ENCODE measurements around the gene GGCT. TPM values are rescaled to one million over a fixed set of nuclear protein-coding genes. Genes with fewer than 3 reads are reported as not detected.

The GGCT gene
- total and polyA plus RNA-seq, 2 donors (not counting 3 experiments of a cell fraction or from before 2014, with no cell fraction given): 21.1 to 44.3 TPM

- no peak overlapping the region for H3K27ac ChIP-seq (ENCODE audit: insufficient read depth, low read depth, low read length)
- intact Hi-C loops (cut with micrococcal nuclease): loop anchor here (10.0 kb wide), 1 partner anchor 218 kb away; the partner anchor contains the start of gene ZNRF2
- ChIA-PET POLR2A (no interaction called here), CTCF (interaction anchor here (1.4 to 1.7 kb wide), 2 partner anchors 34 to 61 kb away, joined by 3 to 13 read pairs; no protein-coding TSS in a partner anchor)
- no peaks in the 10 kb centered on the region for H4K20me1 ChIP-seq (replicated peaks; ENCODE audit: control insufficient read depth, extremely low read depth, insufficient read depth, low read length)
- peaks cover 15% of the 10 kb centered on the region for H3K4me1 ChIP-seq (ENCODE audit: control insufficient read depth, extremely low read depth, insufficient read depth, low read length)
- peaks cover 0 to under 1% of the 10 kb centered on the region in 2 experiments for H3K36me3 ChIP-seq (ENCODE audit: control insufficient read depth in 2 of 2, extremely low read depth in 1 of 2, insufficient read depth in 2 of 2, low read length in 2 of 2)
- DNase-seq (ENCODE audit: low read depth, low spot score) (no peak), FAIRE-seq (no peak)
- dilution Hi-C loops (cut with MboI; ENCODE audit: extremely low pct_ligation_motif_present, low sequenced_read_pairs): no loop called here
- H3K4me2 ChIP-seq (ENCODE audit: insufficient read depth, low read length): peak overlapping the region; percentile 96
- H3K9me3 ChIP-seq (replicated peaks; ENCODE audit: control insufficient read depth, insufficient read depth, low read length): no peaks in the 10 kb centered on the region
- no peak overlapping the region for H3K4me3 ChIP-seq (replicated peaks in 1 of 3; ENCODE audit: insufficient read depth in 1 of 3, low read depth in 1 of 3, low read length in 3 of 3)
- no peaks in the 10 kb centered on the region for H3K9me1 ChIP-seq (replicated peaks; ENCODE audit: control insufficient read depth, extremely low read depth, insufficient read depth, low read length)
- no TSS peak for BruUV-seq (replicated peaks)
- no peak overlapping the region for H2AFZ ChIP-seq (ENCODE audit: low read depth, low read length)
- TF ChIP-seq MAX (IDR thresholded peaks at IDR 0.05; ENCODE audit: insufficient read depth, insufficient read length): no peak
- no peak for TF ChIP-seq JUN (IDR thresholded peaks at IDR 0.05; ENCODE audit: borderline replicate concordance, insufficient read depth, insufficient read length, low read depth)
- TF ChIP-seq CTCF (IDR thresholded peaks at IDR 0.05; ENCODE audit: extremely low read depth in 1 of 2, insufficient read depth in 1 of 2, low read depth in 1 of 2, low read length in 2 of 2): no peak
- no peak for TF ChIP-seq POLR2A (IDR thresholded peaks at IDR 0.05; ENCODE audit: low read depth, low read length)
- no peak for TF ChIP-seq MYC (IDR thresholded peaks at IDR 0.05; ENCODE audit: low read depth, low read length)
- no peak for TF ChIP-seq POLR2AphosphoS5 (IDR thresholded peaks at IDR 0.05; ENCODE audit: insufficient read depth, low read depth, low read length)
- no peak for TF ChIP-seq GATA2 (IDR thresholded peaks at IDR 0.05; ENCODE audit: insufficient read depth, insufficient read length, low read depth, low read length)
- no peak for TF ChIP-seq FOS (IDR thresholded peaks at IDR 0.05; ENCODE audit: borderline replicate concordance, insufficient read depth, low read length)
- TF ChIP-seq EZH2 (IDR thresholded peaks at IDR 0.05; ENCODE audit: borderline replicate concordance, low read depth, low read length, severe bottlenecking): no peak
- peaks cover 32% of the 10 kb centered on the region for H3K79me2 ChIP-seq (ENCODE audit: control insufficient read depth, insufficient read depth, low read length)
- H3K27me3 ChIP-seq (ENCODE audit: control insufficient read depth in 2 of 2, insufficient read depth in 2 of 2, low read length in 2 of 2): no peaks in the 10 kb centered on the region
- H3K9ac ChIP-seq (replicated peaks; ENCODE audit: extremely low read depth, insufficient read depth, low read length): no peak overlapping the region
Observed at GRCh38 chr7:30502470-30503251, 2.0 kb downstream of the GGCT start.
